ENCODE data around the gene PRSS56.

DNA sequence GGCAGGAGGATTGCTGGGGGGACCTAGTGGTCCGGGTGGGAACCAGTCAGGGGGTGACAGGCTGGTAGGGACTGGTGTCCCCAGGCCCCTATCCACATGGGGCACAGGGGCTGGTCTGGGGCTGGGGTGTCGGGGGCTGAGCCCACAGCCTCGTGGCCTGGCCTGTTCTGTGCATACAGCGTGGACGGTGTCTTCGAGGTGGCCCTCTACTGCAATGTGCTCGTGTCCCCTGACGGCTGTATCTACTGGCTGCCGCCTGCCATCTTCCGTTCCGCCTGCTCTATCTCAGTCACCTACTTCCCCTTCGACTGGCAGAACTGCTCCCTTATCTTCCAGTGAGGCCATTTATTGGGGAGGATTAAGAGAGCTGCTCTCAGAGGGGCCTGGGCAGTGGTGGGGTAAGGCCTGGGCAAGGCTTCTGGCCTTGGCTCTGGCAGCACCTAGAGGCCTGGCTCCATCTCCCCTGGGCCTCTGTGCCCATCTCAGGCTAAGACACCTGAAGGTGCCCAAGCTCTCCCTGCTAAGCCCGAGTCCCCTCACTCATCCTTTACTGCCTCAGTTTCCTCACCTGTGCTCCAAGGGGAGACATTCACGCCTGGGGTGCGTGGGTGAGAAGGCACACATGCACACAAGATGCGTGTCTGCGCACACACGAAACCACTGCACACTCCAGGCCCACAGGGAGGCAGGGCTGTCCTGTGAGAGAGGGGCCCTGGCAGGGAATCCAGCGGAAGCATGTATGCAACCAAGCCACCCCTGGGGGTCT is 21.2 kb downstream of the PRSS56 start:
- no peak for TF ChIP-seq EZH2 (IDR thresholded peaks at IDR 0.05; ENCODE audit: low read length, missing control alignments)
- TF ChIP-seq, protein P1, sequence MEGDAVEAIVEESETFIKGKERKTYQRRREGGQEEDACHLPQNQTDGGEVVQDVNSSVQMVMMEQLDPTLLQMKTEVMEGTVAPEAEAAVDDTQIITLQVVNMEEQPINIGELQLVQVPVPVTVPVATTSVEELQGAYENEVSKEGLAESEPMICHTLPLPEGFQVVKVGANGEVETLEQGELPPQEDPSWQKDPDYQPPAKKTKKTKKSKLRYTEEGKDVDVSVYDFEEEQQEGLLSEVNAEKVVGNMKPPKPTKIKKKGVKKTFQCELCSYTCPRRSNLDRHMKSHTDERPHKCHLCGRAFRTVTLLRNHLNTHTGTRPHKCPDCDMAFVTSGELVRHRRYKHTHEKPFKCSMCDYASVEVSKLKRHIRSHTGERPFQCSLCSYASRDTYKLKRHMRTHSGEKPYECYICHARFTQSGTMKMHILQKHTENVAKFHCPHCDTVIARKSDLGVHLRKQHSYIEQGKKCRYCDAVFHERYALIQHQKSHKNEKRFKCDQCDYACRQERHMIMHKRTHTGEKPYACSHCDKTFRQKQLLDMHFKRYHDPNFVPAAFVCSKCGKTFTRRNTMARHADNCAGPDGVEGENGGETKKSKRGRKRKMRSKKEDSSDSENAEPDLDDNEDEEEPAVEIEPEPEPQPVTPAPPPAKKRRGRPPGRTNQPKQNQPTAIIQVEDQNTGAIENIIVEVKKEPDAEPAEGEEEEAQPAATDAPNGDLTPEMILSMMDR (conservative IDR thresholded peaks at IDR 0.05 in 1 of 2, IDR thresholded peaks at IDR 0.05 in 1 of 2; ENCODE audit: low read depth in 1 of 2, low read length in 2 of 2) = no peak

All from fibroblast of lung (primary cell).